GM19025 (cell line): ENCODE measurements around the gene GFER.
"Not testable (repeated sequence)": the region's sequence is repeated elsewhere in the genome, so short reads cannot be mapped to it uniquely, and the experiment has no call there.

Source experiments
- ATAC-seq: cut with Tn5 transposase; IDR thresholded peaks from one replicate; pipeline ENCODE4 v1.9.1; 2021; ENCODE audit warnings: mild to moderate bottlenecking, low read depth, moderate library complexity; ENCODE audit not compliant: unreplicated experiment

The GFER gene

DNA sequence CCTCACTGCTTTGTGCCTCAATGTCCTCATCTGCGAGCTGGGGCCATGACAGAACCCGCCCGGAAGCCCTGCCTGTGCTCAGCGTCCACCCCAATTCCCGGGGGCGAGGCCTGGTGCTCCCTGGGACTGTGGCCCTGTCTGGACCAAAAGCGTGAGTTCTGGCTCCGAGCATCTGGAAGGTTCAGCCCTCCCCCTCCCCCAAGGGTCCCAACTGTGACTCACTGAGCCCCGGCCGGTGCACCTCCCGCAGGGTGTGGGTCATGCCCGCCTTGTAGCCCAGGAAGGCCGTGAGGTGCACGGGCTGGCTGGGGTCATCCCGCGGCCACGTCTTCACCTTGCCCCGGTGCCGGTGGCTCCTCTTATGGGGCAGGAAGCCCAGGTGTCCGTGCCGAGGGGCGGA, 30.3 kb upstream of the GFER start:
- no peak for ATAC-seq

DNA sequence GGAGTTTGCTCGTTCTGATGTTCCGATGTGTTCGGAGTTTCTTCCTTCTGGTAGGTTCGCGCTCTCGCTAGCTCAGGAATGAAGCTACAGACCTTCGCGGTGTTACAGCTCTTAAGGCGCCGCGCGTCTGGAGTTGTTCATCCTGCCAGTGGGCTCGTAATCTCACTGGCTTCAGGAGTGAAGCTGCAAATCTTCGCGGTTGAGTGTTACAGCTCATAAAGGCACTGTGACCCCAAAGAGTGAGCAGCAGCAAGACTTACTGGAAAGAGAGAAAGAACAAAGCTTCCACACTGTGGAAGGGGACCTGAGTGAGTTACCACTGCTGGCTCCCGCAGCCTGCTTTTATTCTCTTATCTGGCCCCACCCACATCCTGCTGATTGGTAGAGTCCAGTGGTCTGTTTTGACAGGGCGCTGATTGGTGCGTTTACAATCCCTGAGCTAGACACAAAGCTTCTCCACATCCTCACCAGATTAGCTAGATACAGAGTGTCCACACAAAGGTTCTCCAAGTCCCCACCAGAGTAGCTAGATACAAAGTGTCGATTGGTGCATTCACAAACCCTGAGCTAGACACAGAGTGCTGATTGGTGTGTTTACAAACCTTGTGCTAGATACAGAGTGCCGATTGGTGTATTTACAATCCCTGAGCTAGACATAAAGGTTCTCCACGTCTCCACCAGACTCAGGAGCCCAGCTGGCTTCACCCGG, 26.4 kb upstream of the GFER start:
- ATAC-seq: not testable (repeated sequence)

DNA sequence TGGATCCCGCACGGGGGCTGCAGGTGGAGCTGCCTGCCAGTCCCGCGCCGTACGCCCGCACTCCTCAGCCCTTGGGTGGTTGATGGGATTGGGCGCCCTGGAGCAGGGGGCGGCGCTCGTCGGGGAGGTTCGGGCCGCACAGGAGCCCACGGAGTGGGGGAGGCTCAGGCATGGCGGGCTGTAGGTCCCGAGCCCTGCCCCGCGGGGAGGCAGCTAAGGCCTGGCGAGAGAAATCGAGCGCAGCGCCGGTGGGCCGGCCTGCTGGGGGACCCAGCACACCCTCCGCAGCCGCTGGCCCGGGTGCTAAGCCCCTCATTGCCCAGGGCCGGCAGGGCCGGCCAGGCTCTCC, 25.9 kb upstream of the GFER start:
- ATAC-seq: not testable (repeated sequence)

DNA sequence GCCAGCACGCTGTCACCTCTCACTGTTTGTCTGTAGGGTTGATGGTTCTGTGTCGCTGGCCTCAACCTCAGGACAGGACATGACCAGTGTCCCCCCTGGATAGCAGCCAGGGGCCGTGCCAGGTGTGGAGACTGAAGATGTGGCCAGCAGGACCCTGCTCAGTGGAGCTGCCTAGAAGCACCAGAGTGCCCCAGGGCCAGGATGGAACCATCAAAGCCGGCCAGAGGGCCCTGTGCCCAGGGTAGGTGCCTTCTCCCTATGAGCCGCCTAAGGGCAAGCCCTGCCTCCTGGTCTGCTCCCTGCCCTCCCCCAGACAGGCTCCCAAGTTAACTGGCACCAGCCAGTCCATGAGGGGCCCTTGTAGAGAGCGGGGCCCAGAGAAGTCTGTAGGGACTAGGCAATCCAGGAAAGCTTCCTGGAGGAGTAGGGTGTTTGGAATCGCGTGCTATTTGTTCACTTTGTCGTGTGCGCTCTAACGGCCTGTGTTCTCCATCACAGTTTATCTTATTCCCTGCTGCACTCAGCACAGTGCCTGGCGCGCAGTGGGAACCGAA, 25.2 kb upstream of the GFER start:
- ATAC-seq: no peak

DNA sequence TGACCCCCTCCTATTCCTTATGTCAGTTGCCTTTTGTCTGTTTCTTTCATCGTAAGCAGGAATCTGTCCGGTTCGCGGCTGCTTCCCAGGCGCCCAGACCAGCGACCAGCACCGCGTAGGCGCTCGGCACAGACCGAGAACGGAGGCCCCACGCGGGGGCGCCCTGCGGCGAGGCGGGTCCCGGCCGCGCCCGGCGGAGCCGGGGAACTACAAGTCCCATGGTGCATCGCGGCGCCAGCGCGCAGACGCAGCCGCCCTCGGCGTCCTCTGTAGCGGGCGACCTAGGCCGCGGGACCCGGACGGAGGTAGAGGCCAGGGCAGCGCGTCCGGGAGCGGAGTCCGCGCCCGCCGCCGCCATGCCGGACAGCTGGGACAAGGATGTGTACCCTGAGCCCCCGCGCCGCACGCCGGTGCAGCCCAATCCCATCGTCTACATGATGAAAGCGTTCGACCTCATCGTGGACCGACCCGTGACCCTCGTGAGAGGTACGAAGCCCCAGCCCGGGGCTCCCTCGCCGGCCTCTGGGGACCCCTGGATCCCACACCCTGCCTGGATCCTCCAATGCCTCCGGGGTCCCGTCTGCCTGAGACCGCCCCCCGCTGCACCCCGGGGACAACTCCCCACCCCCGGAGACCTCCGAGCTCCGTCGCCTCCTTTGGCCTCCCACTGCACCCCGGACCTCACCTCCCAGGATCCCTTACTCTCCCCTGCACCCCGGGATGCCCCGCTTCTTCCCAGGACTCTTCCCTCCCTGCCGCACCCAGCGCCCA, 24.5 kb upstream of the GFER start, which contains the start of gene NDUFB10:
NDUFB10 (plus strand) TSS at position 270 of the 771 bp plus-strand sequence; CDS start at position 357, 87 bp downstream.
- ATAC-seq: peak; percentile 75

DNA sequence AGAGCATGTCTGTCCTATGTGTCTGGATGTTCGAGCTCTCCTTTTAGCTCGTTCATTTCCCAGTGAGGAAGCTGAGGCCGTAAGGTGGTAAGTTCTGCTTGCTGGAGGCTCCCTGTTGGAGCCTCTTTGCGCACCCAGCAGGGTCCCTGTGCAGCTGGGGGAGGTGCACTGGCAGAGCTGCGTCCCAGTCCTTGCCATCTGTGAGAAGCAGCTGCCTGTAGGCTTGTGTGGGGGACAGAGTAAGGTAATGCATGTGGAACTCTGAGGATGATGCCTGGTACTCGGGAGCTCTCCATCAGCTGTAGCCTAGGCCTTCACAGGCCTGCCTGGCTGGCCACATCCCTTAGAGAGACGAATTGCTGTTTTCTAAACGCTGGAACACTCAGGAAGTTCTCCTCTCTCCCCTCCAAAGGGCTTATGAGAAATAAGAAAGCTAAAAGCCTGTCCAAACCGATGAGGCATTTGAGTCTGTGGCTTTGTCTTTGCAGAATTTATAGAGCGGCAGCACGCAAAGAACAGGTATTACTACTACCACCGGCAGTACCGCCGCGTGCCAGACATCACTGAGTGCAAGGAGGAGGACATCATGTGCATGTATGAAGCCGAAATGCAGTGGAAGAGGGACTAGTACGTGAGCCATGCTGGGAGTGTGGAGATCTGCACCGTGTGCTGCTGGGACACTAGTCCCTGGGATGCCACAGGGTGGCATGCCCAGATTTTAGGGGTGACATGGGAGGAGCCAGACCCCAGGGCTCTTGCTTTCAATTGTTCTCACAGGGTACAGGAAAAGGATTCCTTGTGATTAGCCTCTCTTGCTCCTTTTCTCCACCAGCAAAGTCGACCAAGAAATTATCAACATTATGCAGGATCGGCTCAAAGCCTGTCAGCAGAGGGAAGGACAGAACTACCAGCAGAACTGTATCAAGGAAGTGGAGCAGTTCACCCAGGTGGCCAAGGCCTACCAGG, 23.0 kb upstream of the GFER start:
- ATAC-seq: no peak

DNA sequence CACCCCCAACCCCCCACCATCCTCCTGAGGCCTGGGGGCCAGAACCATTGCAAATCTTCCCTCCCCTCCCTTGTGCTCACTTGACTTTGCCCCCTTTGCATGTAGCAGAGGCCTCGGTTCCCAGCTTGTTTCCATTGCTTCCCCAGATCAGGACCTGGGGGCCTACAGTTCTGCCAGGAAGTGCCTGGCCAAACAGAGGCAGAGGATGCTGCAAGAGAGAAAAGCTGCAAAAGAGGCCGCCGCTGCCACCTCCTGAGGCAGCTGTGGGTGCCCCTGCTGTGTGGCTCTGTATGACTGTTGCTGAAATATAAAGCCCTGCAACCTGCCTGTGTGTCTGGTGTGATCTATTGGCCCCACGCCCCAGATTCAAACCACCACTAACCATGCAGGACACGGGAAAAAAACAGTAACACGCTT, 22.3 kb upstream of the GFER start:
- no peak for ATAC-seq

DNA sequence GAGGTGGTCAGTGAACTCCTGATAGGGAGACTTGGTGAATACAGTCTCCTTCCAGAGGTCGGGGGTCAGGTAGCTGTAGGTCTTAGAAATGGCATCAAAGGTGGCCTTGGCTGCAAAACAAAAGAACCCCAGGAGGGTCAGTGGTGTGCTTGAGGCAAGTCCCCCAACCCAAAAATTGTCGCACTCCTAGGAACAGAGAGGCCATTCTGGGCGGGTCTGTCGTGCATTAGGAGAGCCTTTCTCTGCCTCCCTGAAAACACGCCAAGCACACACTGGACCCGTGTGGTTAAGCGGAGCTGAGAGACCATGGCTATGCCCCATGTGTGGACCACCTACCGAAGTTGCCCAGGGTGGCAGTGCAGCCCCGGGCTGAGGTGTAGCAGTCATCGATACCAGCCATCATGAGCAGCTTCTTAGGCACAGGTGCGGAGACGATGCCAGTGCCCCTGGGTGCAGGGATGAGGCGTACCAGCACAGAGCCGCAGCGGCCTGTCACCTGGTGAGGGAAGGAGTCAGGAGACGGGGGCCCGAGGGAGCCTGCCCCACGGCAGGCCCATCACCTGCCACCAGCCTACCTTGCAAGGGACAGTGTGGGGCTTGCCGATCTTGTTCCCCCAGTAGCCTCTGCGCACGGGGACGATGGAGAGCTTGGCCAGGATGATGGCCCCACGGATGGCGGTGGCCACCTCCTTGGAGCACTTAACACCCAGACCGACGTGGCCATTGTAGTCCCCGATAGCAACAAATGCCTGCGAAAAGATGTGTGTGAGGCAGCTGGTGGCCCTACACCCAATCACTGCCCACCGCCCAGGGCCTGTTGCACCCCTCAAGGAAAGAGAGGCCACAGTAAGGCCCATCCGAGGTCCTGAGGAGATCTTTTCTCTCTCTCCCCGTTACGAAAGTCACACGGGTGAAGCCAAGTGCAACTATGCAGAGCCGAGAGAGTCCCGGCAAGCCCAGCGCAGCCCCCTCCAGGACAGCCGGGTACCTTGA, 21.5 kb upstream of the GFER start:
- ATAC-seq: not testable (repeated sequence)

DNA sequence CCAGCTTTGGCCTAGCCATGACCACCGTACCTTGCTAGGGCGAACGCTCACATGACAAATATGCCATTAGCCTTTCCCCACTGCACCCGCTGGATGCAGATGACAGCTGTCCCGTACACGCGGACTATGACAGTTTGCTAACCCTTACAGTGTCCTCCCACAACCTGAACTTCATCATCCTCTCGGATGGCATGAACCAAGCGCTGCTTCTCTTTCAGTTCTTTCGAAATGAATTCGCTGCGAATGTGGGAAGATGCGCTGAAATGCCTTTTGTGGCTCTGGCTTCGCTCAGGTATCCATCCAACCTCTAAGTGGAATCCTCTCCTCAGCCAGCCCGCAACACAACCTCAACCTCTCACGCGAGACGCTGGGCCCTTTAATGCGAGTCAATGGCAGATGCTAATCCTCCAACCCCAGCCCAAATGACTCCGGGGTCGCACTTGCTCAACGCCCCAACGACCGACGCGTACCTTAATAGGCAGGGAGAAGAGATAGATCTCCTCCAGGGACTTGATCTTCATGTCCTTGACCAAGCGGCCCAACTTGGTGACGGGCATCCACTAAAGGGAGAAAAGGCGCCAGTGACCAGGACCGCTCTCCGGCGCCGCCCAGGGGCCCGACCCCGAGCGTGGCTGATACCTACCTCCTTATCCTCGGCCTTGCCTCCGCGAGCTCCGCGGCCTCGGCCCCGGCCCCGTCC, 20.0 kb upstream of the GFER start:
- ATAC-seq: no peak

DNA sequence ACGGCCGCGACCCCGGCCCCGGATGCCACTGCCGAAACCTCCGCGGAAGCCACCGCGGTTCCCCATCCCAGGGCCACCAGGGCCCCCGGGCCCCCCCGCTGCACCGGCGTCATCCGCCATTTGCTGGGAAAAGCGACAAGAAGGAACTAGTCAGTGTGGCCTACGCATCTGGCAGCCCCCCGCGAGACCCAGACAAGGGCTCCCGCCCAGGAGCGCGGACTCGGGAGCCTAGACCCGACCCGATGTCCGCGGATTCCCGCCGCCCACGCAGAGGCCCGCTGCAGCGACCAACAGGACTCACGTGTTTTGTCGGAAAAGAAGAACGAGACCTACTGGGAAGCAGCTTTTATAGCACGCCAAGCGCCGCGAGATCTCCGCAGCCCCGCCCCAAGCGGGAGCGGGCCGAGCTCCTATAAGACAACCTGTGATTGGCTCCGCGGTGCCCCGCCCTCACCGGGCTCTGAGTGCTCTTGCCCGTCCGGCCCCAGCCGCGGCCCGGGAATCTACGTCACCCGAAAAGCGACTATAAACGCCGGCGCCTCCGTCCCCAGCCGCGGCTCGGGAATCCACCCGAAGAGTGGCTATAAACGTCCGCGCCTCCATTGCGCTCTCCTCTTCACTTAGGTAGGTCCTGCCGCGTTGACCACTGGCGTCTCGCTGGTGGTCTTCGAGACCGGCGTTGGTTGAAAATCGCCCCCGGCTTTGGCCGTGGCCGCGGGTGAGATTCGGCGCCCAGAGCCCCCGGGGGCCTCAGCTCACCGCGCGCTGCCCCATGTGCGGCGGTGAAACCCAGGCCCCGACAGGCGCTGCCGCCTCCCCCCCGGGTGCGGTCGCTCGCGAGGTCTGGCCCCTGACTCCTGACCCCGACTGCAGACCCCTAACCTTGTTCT, 19.2 kb upstream of the GFER start, which contains the start of gene RPS2:
RPS2 (minus strand) TSS at position 321 of the 890 bp plus-strand sequence; CDS start at position 120, 201 bp downstream.
- peak; percentile 88 for ATAC-seq

DNA sequence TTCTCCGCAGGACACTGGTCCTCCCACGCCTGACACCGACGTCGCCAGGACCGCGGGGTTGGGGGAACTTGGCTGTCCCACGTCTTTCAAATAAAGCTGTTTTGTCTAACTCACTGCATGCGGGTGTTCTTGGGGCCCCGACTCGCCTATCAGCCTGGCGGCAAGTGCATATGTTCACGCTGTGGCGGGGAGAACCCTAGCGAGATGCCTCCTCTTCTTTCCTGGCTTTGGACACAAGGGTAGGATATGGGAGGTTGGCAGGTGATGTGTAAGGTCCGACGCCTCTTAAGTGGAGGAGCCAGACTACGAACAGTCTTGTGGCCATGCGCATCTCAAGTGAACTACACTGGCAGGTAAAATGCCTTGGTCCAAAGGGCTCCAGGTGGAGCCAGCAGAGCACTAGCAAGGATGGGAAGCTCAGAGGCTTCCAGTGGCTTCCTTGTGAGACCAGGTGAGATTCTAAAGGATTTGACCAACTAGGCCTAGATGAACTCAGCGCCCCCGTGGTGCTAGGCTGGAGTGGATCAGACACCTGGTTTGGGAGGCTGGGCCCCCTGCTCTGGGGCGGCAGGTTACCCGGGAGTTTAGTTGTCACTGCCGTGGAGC, 18.5 kb upstream of the GFER start:
- no peak for ATAC-seq

DNA sequence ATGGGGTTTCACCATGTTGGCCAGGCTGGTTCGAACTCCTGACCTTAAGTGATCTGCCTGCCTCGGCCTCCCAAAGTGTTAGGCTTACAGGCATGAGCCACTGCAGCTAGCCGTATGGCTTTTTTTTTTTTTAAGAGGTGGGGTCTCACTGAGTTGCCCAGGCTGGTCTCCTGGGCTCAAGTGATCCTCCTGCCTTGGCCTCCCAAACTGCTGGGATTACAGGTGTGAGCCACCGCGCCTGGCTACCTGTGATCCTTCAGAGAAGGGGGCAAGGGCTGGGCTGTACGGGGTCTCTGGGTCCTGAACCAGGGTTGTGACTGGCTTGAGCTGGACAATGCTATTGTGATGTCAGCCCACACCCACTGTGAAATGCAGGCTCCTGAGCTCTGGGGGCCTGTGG, 17.5 kb upstream of the GFER start, which contains the start of gene RNF151:
RNF151 (plus strand) TSS at position 397 of the 400 bp plus-strand sequence. CDS start 26 bp downstream, outside the sequence.
- ATAC-seq: no peak

DNA sequence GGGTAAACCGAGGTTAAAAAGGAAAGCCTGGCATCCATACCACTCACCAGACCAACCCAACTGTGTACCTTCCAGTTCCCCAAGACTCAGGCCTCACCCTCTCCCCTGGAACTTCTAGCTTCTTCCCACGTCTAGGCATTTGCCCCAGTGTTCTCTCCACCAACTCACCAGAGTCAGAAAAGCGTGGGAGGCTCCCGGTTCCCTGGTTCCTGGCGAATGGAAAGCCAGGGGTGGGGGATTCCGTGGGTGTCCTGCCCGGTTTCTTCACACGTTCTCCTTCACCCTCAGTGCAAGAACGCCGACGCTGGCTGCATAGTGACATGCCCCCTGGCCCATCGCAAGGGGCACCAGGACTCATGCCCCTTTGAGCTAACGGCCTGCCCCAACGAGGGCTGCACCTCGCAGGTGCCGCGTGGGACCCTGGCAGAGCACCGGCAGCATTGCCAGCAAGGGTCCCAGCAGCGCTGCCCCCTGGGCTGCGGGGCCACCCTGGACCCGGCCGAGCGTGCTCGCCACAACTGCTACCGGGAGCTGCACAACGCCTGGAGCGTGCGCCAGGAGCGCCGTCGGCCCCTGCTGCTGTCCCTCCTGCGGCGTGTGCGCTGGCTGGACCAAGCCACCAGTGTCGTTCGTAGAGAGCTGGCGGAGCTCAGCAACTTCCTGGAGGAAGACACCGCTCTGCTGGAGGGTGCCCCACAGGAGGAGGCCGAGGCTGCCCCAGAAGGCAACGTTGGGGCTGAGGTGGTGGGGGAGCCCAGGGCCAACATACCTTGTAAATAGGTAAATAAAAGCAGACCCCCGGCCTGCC, 15.6 kb upstream of the GFER start:
- ATAC-seq: no peak

DNA sequence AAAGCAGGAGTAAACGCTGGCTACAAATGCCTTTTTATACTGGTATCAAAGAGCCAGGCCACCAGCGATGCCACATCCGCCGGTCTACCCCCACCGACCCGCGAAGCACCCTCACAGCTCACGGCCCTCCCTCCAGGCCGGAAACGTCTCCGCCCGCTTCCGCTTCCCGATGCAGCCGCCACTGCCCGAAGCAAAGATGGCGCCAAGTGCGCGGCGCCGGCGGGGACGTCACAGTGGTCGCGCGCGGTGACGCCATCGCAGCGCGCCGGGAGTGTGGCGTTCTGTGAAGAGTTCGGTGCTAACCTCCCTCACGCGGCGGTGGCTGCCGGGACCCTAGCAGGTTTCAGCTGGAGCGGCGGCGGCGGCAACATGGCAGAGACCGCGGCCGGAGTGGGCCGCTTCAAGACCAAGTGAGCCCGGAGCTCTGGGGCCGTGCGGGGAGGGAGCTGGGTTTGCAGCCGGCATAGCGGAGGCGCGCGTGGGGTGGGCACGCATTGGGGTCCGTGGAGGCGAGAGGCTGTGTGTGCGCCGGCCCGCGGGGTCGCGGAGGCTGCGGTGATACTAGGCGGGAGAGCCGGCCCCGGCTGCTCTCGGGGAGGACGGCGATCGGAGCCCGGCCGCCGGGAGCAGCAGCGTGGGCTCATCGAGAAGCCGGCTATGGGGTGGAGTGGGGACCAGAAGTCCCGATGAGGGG, 12.1 kb upstream of the GFER start, which contains the start of gene TBL3:
TBL3 (plus strand) TSS at position 258 of the 694 bp plus-strand sequence; CDS start at position 370, 112 bp downstream.
- ATAC-seq: peak; percentile 78

DNA sequence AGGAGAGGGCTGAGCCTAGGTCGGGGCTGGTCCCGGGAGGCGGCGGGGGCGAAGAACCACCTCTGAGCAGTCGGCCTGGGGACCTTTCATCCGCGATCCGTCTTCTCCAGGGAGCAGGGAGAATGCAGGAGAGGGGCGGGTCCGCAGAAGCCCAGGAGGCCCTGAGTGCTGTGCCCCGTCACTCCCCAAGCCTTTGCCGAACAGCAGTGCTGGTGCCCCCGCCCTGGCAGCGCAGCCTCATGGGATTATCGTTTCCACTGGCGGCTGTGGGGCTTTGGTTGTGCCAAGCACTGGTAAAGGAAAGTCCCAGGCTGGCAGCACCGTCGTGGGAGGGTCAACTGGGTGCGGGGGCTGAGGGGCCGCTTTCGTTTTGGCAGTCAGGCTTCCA, 11.5 kb upstream of the GFER start:
- ATAC-seq: no peak
